Naive B cell (primary cell): ENCODE results near the gene ZNF33B. TPM values are rescaled to one million over a fixed set of nuclear protein-coding genes. Genes with fewer than 3 reads are reported as not detected.

Experiments used
- ATAC-seq, 2 donors: fragments of 150-1000 bp; cut with Tn5 transposase; 2 replicates each; pipeline ENCODE4 v1.10.0; 2021; ENCODE audit warnings: low read depth in 2 of 2, mild to moderate bottlenecking in 2 of 2, moderate library complexity in 2 of 2
- DNase-seq: peaks from one replicate; pipeline ENCODE4 v3.0.0; 2022
- H3K27ac Mint-ChIP-seq, 6 donors: one replicate each; pipeline ENCODE4 v1.8.0; 2020 to 2022; ENCODE audit warnings: mild to moderate bottlenecking in 6 of 6, mixed read lengths in 6 of 6, moderate library complexity in 5 of 6, inconsistent platforms in 2 of 6
- H3K27me3 Mint-ChIP-seq, 3 donors: one replicate each; pipeline ENCODE4 v1.8.0; 2021 to 2022; ENCODE audit warnings: mixed read lengths in 3 of 3, mild to moderate bottlenecking in 1 of 3
- H3K36me3 Mint-ChIP-seq, 2 donors: one replicate each; pipeline ENCODE4 v1.8.0; 2020 to 2022; ENCODE audit warnings: mixed read lengths in 2 of 2, inconsistent platforms in 1 of 2, mild to moderate bottlenecking in 1 of 2
- H3K4me1 Mint-ChIP-seq, 3 donors: one replicate each; pipeline ENCODE4 v1.8.0; 2020 to 2022; ENCODE audit warnings: mixed read lengths in 3 of 3, inconsistent platforms in 1 of 3, mild to moderate bottlenecking in 1 of 3, moderate library complexity in 1 of 3
- H3K4me3 Mint-ChIP-seq, 8 donors: one replicate each; pipeline ENCODE4 v1.8.0; 2020 to 2022; ENCODE audit warnings: mild to moderate bottlenecking in 8 of 8, mixed read lengths in 8 of 8, moderate library complexity in 8 of 8, inconsistent platforms in 2 of 8
- H3K9me3 Mint-ChIP-seq, 7 donors: one replicate each; pipeline ENCODE4 v1.8.0; 2020 to 2022; ENCODE audit warnings: mixed read lengths in 7 of 7, mild to moderate bottlenecking in 5 of 7, inconsistent platforms in 2 of 7, moderate library complexity in 1 of 7
- polyA plus RNA-seq, 6 donors: library from polyadenylated mRNA; unstranded; fragments of 300-500 nt; fragmentation: Illumina TruSeq; gene quantifications; one replicate each; pipeline ENCODE4 v1.2.3, GENCODE V29; 2021; ENCODE audit warnings: low read depth in 6 of 6

ZNF33B gene
- polyA plus RNA-seq, 6 donors from 2014 or later, result 7.8 to 19.6 (median 12.3) TPM

DNA sequence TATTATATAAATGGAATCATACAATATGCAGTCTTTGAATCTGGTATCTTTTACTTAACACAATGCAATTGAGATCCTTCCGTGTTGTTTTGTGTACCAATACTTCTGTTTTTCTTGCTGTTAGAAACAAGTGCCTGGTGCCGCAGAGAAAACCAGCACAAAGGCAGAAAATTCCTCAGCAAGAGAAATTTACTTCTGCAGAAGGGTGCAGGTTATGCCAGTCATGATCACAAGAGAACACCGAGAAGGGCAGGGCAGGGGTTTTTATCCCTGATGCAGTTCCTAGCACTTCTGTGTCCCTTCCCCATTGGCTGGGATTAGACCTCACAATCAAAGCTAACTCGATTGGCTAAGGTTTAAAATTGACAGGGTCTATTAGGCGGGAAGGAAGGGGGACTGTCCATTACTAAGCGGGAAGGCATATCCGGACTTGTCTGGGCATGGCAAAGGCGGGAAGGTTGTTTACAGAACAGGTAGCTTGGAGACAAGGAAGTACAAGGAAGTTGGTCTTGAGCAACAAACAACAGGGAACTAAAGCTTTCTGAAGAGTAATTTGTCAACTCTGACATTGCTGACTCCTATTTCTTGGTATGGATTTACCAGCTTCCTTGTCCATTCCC, 2.4 kb upstream of the ZNF33B start:
- H3K4me3 Mint-ChIP-seq, result peak overlapping the region in 1 of 8 donors; percentile 98
- H3K36me3 Mint-ChIP-seq, result peaks cover 0 to 6% of the 10 kb centered on the region in 2 donors
- peak overlapping the region in 3 of 6 donors; percentile 22 to 49 (median 34) for H3K27ac Mint-ChIP-seq
- H3K9me3 Mint-ChIP-seq, result peaks cover 0 to 3% (median 0%) of the 10 kb centered on the region in 7 donors
- ATAC-seq (no peak), DNase-seq (no peak)
- peaks cover 0 to 5% (median 0%) of the 10 kb centered on the region in 3 donors for H3K27me3 Mint-ChIP-seq
- H3K4me1 Mint-ChIP-seq, result peaks cover 4 to 34% (median 11%) of the 10 kb centered on the region in 3 donors

GRCh38 chr10:42638821-42639270, 476 bp upstream of the ZNF33B start:
- peaks cover 10 to 49% (median 14%) of the 10 kb centered on the region in 3 donors for H3K4me1 Mint-ChIP-seq
- DNase-seq, result no peak

DNA sequence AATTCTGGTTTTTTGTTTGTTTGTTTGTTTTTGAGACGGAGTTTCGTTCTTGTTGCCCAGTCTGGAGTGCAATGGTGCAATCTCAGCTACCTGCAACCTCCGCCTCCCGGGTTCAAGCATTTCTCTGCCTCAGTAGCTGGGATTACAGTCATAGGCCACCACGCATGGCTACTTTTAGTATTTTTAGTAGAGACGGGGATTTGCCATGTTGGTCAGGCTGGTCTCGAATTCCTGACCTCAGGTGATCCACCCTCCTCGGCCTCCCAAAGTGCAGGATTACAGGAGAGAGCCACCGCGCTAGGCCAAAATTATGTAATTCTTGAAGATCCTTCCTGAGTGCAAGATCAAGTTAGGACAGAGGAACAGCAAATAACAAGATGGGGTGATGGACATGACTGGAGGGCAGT, 719 bp downstream of the ZNF33B start:
- Mint-ChIP-seq H3K9me3 (no peaks in the 10 kb centered on the region), H3K27ac (peak overlapping the region; percentile 90 to 97 (median 96)), H3K4me3 (peak overlapping the region; percentile 95 to 99 (median 98)), H3K4me1 (peaks cover 15 to 56% (median 17%) of the 10 kb centered on the region in 3 donors), H3K27me3 (no peaks in the 10 kb centered on the region), H3K36me3 (peaks cover 7 to 13% of the 10 kb centered on the region in 2 donors)
- DNase-seq, result no peak
- no peak for ATAC-seq

More at GRCh38 chr10:42638821-42639270, 476 bp upstream of the ZNF33B start:
- peak overlapping the region; percentile 16 to 97 (median 96) for H3K27ac Mint-ChIP-seq
- H3K9me3 Mint-ChIP-seq, result peaks cover 0 to 2% (median 0%) of the 10 kb centered on the region in 7 donors
- no peaks in the 10 kb centered on the region for H3K27me3 Mint-ChIP-seq
- ATAC-seq, result peak; percentile 33 to 44
- H3K4me3 Mint-ChIP-seq, result peak overlapping the region; percentile 95 to 99 (median 98)
- peaks cover 0 to under 1% of the 10 kb centered on the region in 2 donors for H3K36me3 Mint-ChIP-seq

GRCh38 chr10:42637142-42637541, 1.2 kb downstream of the ZNF33B start:
- peaks cover 15 to 56% (median 17%) of the 10 kb centered on the region in 3 donors for H3K4me1 Mint-ChIP-seq
- DNase-seq, result no peak

DNA sequence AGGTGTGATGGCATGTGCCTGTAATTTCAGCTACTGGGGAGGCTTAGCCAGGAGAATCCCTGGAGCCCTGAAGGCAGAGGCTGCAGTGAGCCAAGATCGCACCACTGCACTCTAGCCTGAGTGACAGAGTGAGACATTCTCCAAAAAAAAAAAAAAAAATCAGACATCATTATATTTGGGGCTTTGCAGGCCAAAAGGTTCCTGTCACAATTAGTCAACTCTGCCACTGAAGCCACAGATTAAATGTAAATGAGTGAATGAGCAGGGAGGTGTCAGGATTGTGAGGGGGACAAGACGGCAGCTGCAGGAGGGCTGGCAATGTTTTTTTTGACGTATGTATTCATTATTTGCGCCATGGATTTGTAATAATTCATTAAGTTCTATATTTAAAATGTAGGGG, 3.3 kb downstream of the ZNF33B start:
- Mint-ChIP-seq H3K4me3 (peak overlapping the region in 1 of 8 donors; percentile 59), H3K4me1 (peaks cover 20 to 62% (median 21%) of the 10 kb centered on the region in 3 donors), H3K36me3 (peaks cover 21 to 24% of the 10 kb centered on the region in 2 donors), H3K27me3 (no peaks in the 10 kb centered on the region), H3K9me3 (no peaks in the 10 kb centered on the region), H3K27ac (peak overlapping the region in 1 of 6 donors; percentile 65)
- ATAC-seq, result no peak
- no peak for DNase-seq

More at GRCh38 chr10:42637142-42637541, 1.2 kb downstream of the ZNF33B start:
- H3K27ac Mint-ChIP-seq, result peak overlapping the region in 4 of 6 donors; percentile 35 to 96 (median 91)
- H3K27me3 Mint-ChIP-seq, result no peaks in the 10 kb centered on the region
- no peak for ATAC-seq
- H3K36me3 Mint-ChIP-seq, result peaks cover 12 to 16% of the 10 kb centered on the region in 2 donors
- no peaks in the 10 kb centered on the region for H3K9me3 Mint-ChIP-seq
- peak overlapping the region in 6 of 8 donors; percentile 95 to 99 (median 98) for H3K4me3 Mint-ChIP-seq

- H3K27ac Mint-ChIP-seq, result peak overlapping the region in 1 of 6 donors; percentile 27
- ATAC-seq, result no peak
Observed at GRCh38 chr10:42632564-42632963, 5.8 kb downstream of the ZNF33B start.

DNA sequence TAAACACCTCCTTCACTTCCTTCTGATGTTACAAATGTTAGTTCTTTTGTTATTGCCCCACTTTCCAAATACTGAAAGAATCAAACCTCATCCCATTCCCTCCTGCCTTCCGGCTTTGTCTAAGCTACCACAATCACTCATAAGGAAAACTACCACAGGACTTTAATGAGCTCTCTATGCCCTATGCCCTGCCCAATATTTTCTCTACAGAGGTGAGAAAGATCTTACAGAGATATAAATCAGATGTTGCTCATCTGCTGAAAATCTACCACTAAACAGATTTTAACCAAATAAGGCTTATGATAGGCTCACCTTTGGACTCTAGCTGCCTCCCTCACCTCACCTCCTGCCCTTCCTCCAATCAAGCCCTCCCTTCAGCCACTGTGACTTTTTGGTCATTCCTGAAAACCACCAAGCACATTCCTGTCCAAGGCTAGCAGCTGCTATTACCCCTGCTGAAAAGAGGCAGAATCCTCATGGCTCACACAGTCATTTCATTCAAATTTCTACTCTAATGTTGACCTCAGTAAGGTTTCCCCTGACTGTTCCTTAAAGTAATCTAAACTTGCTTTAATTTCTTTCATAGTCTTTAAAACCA, 7.7 kb downstream of the ZNF33B start:
- peak overlapping the region; percentile 0 to 84 (median 32) for H3K27ac Mint-ChIP-seq
- ATAC-seq (no peak), DNase-seq (no peak)
- H3K36me3 Mint-ChIP-seq, result peaks cover 49 to 51% of the 10 kb centered on the region in 2 donors
- H3K9me3 Mint-ChIP-seq, result peaks cover 0 to 5% (median 0%) of the 10 kb centered on the region in 7 donors
- peaks cover 18 to 32% (median 20%) of the 10 kb centered on the region in 3 donors for H3K4me1 Mint-ChIP-seq
- no peaks in the 10 kb centered on the region for H3K27me3 Mint-ChIP-seq
- H3K4me3 Mint-ChIP-seq, result no peak overlapping the region

More at GRCh38 chr10:42632564-42632963, 5.8 kb downstream of the ZNF33B start:
- Mint-ChIP-seq H3K4me1 (peaks cover 20 to 49% (median 26%) of the 10 kb centered on the region in 3 donors), H3K4me3 (no peak overlapping the region), H3K36me3 (peaks cover 41 to 45% of the 10 kb centered on the region in 2 donors), H3K9me3 (no peaks in the 10 kb centered on the region), H3K27me3 (no peaks in the 10 kb centered on the region)
- no peak for DNase-seq

GRCh38 chr10:42623929-42624328, 14.4 kb downstream of the ZNF33B start:
- H3K27ac Mint-ChIP-seq, result peak overlapping the region in 1 of 6 donors; percentile 56
- no peaks in the 10 kb centered on the region for H3K27me3 Mint-ChIP-seq
- H3K9me3 Mint-ChIP-seq, result peaks cover 4 to 15% (median 6%) of the 10 kb centered on the region in 7 donors
- peaks cover 43 to 48% of the 10 kb centered on the region in 2 donors for H3K36me3 Mint-ChIP-seq
- no peak overlapping the region for H3K4me3 Mint-ChIP-seq
- H3K4me1 Mint-ChIP-seq, result peaks cover 0 to 10% (median 8%) of the 10 kb centered on the region in 3 donors
- DNase-seq (no peak), ATAC-seq (no peak)

DNA sequence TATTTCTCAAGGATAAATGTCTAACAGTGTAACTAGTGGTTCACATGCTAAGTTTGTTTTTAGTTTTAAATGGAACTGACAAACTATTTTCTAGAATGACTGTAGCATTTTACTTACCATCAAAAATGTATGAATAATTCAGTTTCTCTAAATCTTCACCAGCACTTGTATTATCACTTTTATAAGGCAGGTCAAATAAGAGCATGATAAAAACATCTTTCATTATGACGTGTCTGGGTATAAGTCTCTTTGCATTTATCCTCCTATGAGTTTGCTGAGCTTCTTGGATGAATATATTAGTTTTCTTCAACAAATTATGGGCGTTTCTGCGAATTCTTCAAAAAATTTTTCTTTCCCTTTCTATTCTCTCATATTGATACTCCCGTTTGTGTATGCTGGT, 19.9 kb downstream of the ZNF33B start:
- Mint-ChIP-seq H3K27ac (peak overlapping the region in 2 of 6 donors; percentile 15 to 45), H3K4me1 (peaks cover 5 to 24% (median 7%) of the 10 kb centered on the region in 3 donors), H3K36me3 (peaks cover 21 to 48% of the 10 kb centered on the region in 2 donors), H3K27me3 (no peaks in the 10 kb centered on the region), H3K9me3 (peaks cover 0 to 4% (median 0%) of the 10 kb centered on the region in 7 donors), H3K4me3 (no peak overlapping the region)
- DNase-seq (no peak), ATAC-seq (no peak)

- H3K4me3 Mint-ChIP-seq, result no peak overlapping the region
- peaks cover 13 to 17% (median 16%) of the 10 kb centered on the region in 3 donors for H3K4me1 Mint-ChIP-seq
- no peaks in the 10 kb centered on the region for H3K27me3 Mint-ChIP-seq
- peaks cover 20 to 41% of the 10 kb centered on the region in 2 donors for H3K36me3 Mint-ChIP-seq
- H3K27ac Mint-ChIP-seq, result no peak overlapping the region
- ATAC-seq (no peak), DNase-seq (no peak)
- H3K9me3 Mint-ChIP-seq, result peaks cover 0 to 2% (median 0%) of the 10 kb centered on the region in 7 donors
Observed at GRCh38 chr10:42615419-42615818, 23.0 kb downstream of the ZNF33B start.

GRCh38 chr10:42609872-42610271, 28.5 kb downstream of the ZNF33B start:
- peaks cover 0 to 6% (median 2%) of the 10 kb centered on the region in 7 donors for H3K9me3 Mint-ChIP-seq
- H3K27me3 Mint-ChIP-seq, result no peaks in the 10 kb centered on the region
- peaks cover 20 to 36% of the 10 kb centered on the region in 2 donors for H3K36me3 Mint-ChIP-seq
- ATAC-seq (peak; percentile 80 to 85), DNase-seq (no peak)
- peak overlapping the region; percentile 58 to 95 (median 82) for H3K27ac Mint-ChIP-seq
- peak overlapping the region in 4 of 8 donors; percentile 44 to 80 (median 54) for H3K4me3 Mint-ChIP-seq
- peaks cover 28 to 51% (median 44%) of the 10 kb centered on the region in 3 donors for H3K4me1 Mint-ChIP-seq

DNA sequence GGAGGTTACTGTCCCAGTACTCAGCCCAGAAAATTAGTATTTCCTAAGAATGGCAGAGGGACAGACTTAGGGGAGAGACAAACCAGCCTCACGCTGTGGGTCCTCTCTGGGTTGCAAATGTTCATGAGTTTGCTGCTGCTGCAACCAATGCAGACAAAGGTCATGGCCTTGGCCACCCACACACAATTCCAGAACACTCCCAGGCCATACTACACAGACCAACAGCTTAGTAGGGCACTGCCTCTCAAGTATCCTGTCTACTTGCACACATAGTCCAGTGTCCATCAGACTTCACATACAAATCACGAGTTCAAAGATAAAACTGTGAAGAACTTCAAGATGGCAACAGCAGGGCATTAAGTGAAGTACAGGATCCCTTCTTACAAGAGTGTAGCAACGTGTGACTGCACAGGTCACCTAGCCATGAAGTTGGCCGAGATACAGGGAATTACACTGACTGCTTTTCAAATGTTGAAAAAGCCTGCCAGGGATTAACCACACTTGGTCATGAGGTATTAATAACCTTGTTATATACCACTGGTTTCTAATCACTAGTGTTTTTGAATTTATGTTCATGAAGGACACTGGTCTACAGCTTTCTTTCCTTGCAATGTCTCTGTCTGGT, 40.0 kb downstream of the ZNF33B start:
- H3K27ac Mint-ChIP-seq, result peak overlapping the region in 1 of 6 donors; percentile 24
- DNase-seq, result no peak
- peaks cover 7 to 46% (median 30%) of the 10 kb centered on the region in 7 donors for H3K9me3 Mint-ChIP-seq
- ATAC-seq, result no peak
- H3K4me3 Mint-ChIP-seq, result no peak overlapping the region
- H3K4me1 Mint-ChIP-seq, result no peaks in the 10 kb centered on the region
- H3K36me3 Mint-ChIP-seq, result peaks cover 60% of the 10 kb centered on the region in 2 donors
- no peaks in the 10 kb centered on the region for H3K27me3 Mint-ChIP-seq

DNA sequence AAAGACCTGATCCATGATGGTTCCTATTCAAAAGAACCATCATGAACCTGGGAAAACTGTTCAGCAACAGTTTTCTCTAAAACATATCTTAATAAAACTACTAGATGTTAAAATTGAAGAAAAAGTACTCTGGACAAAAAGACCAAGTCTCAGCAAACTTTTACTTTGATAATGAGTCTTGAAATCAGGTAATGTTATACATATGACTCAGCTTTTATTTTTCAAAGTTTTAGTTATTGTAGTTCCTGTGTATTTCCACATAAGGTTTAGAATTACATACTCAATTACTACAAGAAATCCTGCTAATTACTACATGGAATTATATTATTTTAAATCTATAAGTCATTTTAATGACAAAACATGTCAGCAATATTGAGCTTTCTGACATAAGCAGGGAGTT, 42.2 kb downstream of the ZNF33B start:
- Mint-ChIP-seq H3K27me3 (no peaks in the 10 kb centered on the region), H3K27ac (no peak overlapping the region), H3K4me3 (no peak overlapping the region), H3K9me3 (peaks cover 7 to 63% (median 48%) of the 10 kb centered on the region in 7 donors), H3K4me1 (no peaks in the 10 kb centered on the region), H3K36me3 (peaks cover 70 to 74% of the 10 kb centered on the region in 2 donors)
- DNase-seq, result no peak
- ATAC-seq, result no peak
